ENCODE measurements around the gene FZR1. TPM values are rescaled to one million over a fixed set of nuclear protein-coding genes. Genes with fewer than 3 reads are reported as not detected.

FZR1 gene
- total RNA-seq, 2 donors from 2014 or later = 16.6 to 20.1 TPM

GRCh38 chr19:3477951-3478350 lies 28.2 kb upstream of the FZR1 start:
- H3K27ac ChIP-seq = no peak overlapping the region

GRCh38 chr19:3478409-3479176 lies 27.5 kb upstream of the FZR1 start:
- Histone ChIP-seq H3K4me3 (no peak overlapping the region), H3K27me3 (peaks cover 0 to 27% of the 10 kb centered on the region in 2 donors), H3K9me3 (no peaks in the 10 kb centered on the region), H3K27ac (no peak overlapping the region), H3K36me3 (replicated peaks in 1 of 2; ENCODE audit: insufficient read depth in 1 of 2, low read depth in 2 of 2) (no peaks in the 10 kb centered on the region), H3K4me1 (peaks cover 17% of the 10 kb centered on the region)
- DNase-seq = no peak
- WGBS, 2 donors = 50% methylated on average over 24 to 25 of the region's 27 CpGs
- no peak for TF ChIP-seq POLR2A (IDR thresholded peaks at IDR 0.05)
- TF ChIP-seq CTCF (IDR thresholded peaks at IDR 0.05) = no peak
- ATAC-seq = no peak
- intact Hi-C loops (cut with DNase I) = no loop called here

More at GRCh38 chr19:3477951-3478350, 28.2 kb upstream of the FZR1 start:
- TF ChIP-seq CTCF (IDR thresholded peaks at IDR 0.05) (no peak), POLR2A (IDR thresholded peaks at IDR 0.05) (no peak)
- ATAC-seq (no peak), DNase-seq (no peak)
- H3K4me3 ChIP-seq = no peak overlapping the region
- H3K9me3 ChIP-seq = no peaks in the 10 kb centered on the region
- no peaks in the 10 kb centered on the region for H3K36me3 ChIP-seq (replicated peaks in 1 of 2; ENCODE audit: insufficient read depth in 1 of 2, low read depth in 2 of 2)
- intact Hi-C loops (cut with DNase I) = no loop called here
- H3K27me3 ChIP-seq = peaks cover 0 to 23% of the 10 kb centered on the region in 2 donors
- 85% methylated on average over 2 of the region's 2 CpGs for WGBS, 2 donors
- H3K4me1 ChIP-seq = peaks cover 19% of the 10 kb centered on the region

GRCh38 chr19:3479177-3479833 lies 26.8 kb upstream of the FZR1 start:
- H3K27me3 ChIP-seq = peaks cover 0 to 27% of the 10 kb centered on the region in 2 donors
- no peaks in the 10 kb centered on the region for H3K36me3 ChIP-seq (replicated peaks in 1 of 2; ENCODE audit: insufficient read depth in 1 of 2, low read depth in 2 of 2)
- H3K4me1 ChIP-seq = peaks cover 10% of the 10 kb centered on the region
- DNase-seq = no peak
- H3K4me3 ChIP-seq = no peak overlapping the region
- no peaks in the 10 kb centered on the region for H3K9me3 ChIP-seq
- intact Hi-C loops (cut with DNase I) = no loop called here
- no peak for ATAC-seq
- TF ChIP-seq POLR2A (IDR thresholded peaks at IDR 0.05) = no peak
- no peak for TF ChIP-seq CTCF (IDR thresholded peaks at IDR 0.05)
- H3K27ac ChIP-seq = no peak overlapping the region
- WGBS, 2 donors = 39 to 47% methylated on average over 7 of the region's 7 CpGs

GRCh38 chr19:3479834-3480215 lies 26.3 kb upstream of the FZR1 start:
- Histone ChIP-seq H3K36me3 (replicated peaks in 1 of 2; ENCODE audit: insufficient read depth in 1 of 2, low read depth in 2 of 2) (no peaks in the 10 kb centered on the region), H3K9me3 (no peaks in the 10 kb centered on the region), H3K27ac (no peak overlapping the region), H3K4me1 (peaks cover 7% of the 10 kb centered on the region), H3K27me3 (peaks cover 0 to 27% of the 10 kb centered on the region in 2 donors), H3K4me3 (no peak overlapping the region)
- intact Hi-C loops (cut with DNase I) = no loop called here
- DNase-seq (no peak), ATAC-seq (no peak)
- TF ChIP-seq POLR2A (IDR thresholded peaks at IDR 0.05) (no peak), CTCF (IDR thresholded peaks at IDR 0.05) (no peak)
- WGBS, 2 donors = 37 to 38% methylated on average over 9 of the region's 9 CpGs
